Measurements from ENCODE around the gene USP4.

DNA sequence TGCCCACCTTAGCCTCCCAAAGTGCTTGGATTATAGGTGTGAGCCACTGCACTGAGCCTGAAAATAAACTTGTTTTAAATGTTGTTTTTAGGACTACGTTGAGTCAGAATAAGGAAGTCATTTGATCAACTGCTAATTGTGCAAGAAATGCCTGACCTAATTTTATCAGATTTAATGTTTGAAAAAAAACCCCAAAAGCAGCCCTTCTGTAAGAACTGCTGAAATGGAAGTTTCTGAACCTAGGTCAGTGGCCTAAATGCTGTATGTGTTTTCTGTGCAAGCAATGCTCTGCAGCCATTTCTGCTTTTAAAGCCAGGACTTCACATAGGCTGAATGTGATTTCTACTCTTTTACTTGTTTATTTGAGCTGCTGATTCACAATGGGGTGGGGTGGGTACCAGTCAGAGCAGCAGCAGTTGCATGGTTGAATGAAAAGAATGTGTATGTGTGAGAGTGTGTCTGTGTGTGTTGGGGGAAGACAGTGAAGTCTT, 11.7 kb upstream of the USP4 start:
- TF ChIP-seq EZH2 (optimal IDR thresholded peaks at IDR 0.05; ENCODE audit: low read depth, low read length) = no peak
- TF ChIP-seq, protein P1, sequence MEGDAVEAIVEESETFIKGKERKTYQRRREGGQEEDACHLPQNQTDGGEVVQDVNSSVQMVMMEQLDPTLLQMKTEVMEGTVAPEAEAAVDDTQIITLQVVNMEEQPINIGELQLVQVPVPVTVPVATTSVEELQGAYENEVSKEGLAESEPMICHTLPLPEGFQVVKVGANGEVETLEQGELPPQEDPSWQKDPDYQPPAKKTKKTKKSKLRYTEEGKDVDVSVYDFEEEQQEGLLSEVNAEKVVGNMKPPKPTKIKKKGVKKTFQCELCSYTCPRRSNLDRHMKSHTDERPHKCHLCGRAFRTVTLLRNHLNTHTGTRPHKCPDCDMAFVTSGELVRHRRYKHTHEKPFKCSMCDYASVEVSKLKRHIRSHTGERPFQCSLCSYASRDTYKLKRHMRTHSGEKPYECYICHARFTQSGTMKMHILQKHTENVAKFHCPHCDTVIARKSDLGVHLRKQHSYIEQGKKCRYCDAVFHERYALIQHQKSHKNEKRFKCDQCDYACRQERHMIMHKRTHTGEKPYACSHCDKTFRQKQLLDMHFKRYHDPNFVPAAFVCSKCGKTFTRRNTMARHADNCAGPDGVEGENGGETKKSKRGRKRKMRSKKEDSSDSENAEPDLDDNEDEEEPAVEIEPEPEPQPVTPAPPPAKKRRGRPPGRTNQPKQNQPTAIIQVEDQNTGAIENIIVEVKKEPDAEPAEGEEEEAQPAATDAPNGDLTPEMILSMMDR (IDR thresholded peaks at IDR 0.05; ENCODE audit: low read length) = no peak
